ENCODE measurements around the gene LGALS9. TPM values are rescaled to one million over a fixed set of nuclear protein-coding genes. Genes with fewer than 3 reads are reported as not detected.

Gene LGALS9
- total and polyA plus RNA-seq, 7 donors, result 4.3 to 11.7 (median 10.3) TPM

GRCh38 chr17:27608328-27609230 is 22.4 kb upstream of the LGALS9 start:
- H3K9me3 ChIP-seq, result no peaks in the 10 kb centered on the region
- H3K4me3 ChIP-seq, result no peak overlapping the region
- DNase-seq, result no peak
- intact Hi-C loops (cut with DNase I), result no loop called here
- ATAC-seq, result peak in 1 of 4 donors; percentile 29
- H3K27me3 ChIP-seq (ENCODE audit: insufficient read depth in 3 of 3, low read length in 2 of 3), result no peaks in the 10 kb centered on the region
- H3K36me3 ChIP-seq (ENCODE audit: insufficient read depth in 1 of 2, low read depth in 1 of 2), result peaks cover 2 to 100% of the 10 kb centered on the region in 2 donors
- no peak overlapping the region for H3K27ac ChIP-seq
- 96 to 98% (median 97%) methylated on average over 11 of the region's 11 CpGs for WGBS, 3 donors
- no peaks in the 10 kb centered on the region for H3K4me1 ChIP-seq
- TF ChIP-seq CTCF (IDR thresholded peaks at IDR 0.05), result no peak

- Histone ChIP-seq H3K36me3 (ENCODE audit: insufficient read depth in 1 of 2, low read depth in 1 of 2) (peaks cover 2 to 100% of the 10 kb centered on the region in 2 donors), H3K27ac (no peak overlapping the region), H3K9me3 (no peaks in the 10 kb centered on the region), H3K4me1 (no peaks in the 10 kb centered on the region), H3K27me3 (ENCODE audit: insufficient read depth in 3 of 3, low read length in 2 of 3) (no peaks in the 10 kb centered on the region), H3K4me3 (no peak overlapping the region)
- 78 to 80% (median 79%) methylated on average over 11 of the region's 11 CpGs for WGBS, 3 donors
- DNase-seq, result no peak
- ATAC-seq, result peak in 2 of 4 donors; percentile 51 to 54
- peak; percentile 33 for TF ChIP-seq CTCF (IDR thresholded peaks at IDR 0.05)
- intact Hi-C loops (cut with DNase I), result no loop called here
Observed at GRCh38 chr17:27609611-27610303, 21.2 kb upstream of the LGALS9 start.

- Histone ChIP-seq H3K36me3 (ENCODE audit: insufficient read depth in 1 of 2, low read depth in 1 of 2) (peaks cover 6 to 100% of the 10 kb centered on the region in 2 donors), H3K27ac (no peak overlapping the region), H3K9me3 (no peaks in the 10 kb centered on the region), H3K27me3 (ENCODE audit: insufficient read depth in 3 of 3, low read length in 2 of 3) (no peaks in the 10 kb centered on the region), H3K4me1 (no peaks in the 10 kb centered on the region), H3K4me3 (no peak overlapping the region)
- intact Hi-C loops (cut with DNase I), result no loop called here
- no peak for ATAC-seq
- no peak for DNase-seq
- 84 to 89% (median 88%) methylated on average over 4 of the region's 4 CpGs for WGBS, 3 donors
- no peak for TF ChIP-seq CTCF (IDR thresholded peaks at IDR 0.05)
Observed at GRCh38 chr17:27610304-27610677, 20.7 kb upstream of the LGALS9 start.

- DNase-seq (no peak), ATAC-seq (no peak)
- H3K4me1 ChIP-seq, result no peaks in the 10 kb centered on the region
- WGBS, 3 donors, result 85 to 91% (median 89%) methylated on average over 3 of the region's 3 CpGs
- H3K4me3 ChIP-seq, result no peak overlapping the region
- intact Hi-C loops (cut with DNase I), result no loop called here
- no peak overlapping the region for H3K27ac ChIP-seq
- no peaks in the 10 kb centered on the region for H3K27me3 ChIP-seq (ENCODE audit: insufficient read depth in 3 of 3, low read length in 2 of 3)
- peaks cover 6 to 100% of the 10 kb centered on the region in 2 donors for H3K36me3 ChIP-seq (ENCODE audit: insufficient read depth in 1 of 2, low read depth in 1 of 2)
- H3K9me3 ChIP-seq, result no peaks in the 10 kb centered on the region
- no peak for TF ChIP-seq CTCF (IDR thresholded peaks at IDR 0.05)
Observed at GRCh38 chr17:27612160-27612770, 18.7 kb upstream of the LGALS9 start.

Data from psoas muscle (tissue), 8 donors.